Breast epithelium (tissue), 4 donors: ENCODE measurements around the gene CHRDL1. TPM values are rescaled to one million over a fixed set of nuclear protein-coding genes. Genes with fewer than 3 reads are reported as not detected.

ENCODE experiments used
- DNase-seq, 2 donors: peaks; one replicate each; pipeline ENCODE4 v3.0.0-alpha.2; 2019; ENCODE audit warnings: low spot score in 2 of 2
- H3K27ac ChIP-seq, 2 donors: fragments of 200-600 bp; sonication (generic) in 1 of 2; one replicate each; pipeline ENCODE4 v1.5.1; 2016 to 2019; ENCODE audit warnings: mild to moderate bottlenecking in 1 of 2
- H3K27me3 ChIP-seq, 2 donors: fragments of 200-600 bp; sonication (generic) in 1 of 2; one replicate each; pipeline versions ENCODE4 v1.5.1 to v1.6.0; 2017 to 2019; ENCODE audit warnings: control low read depth in 1 of 2, mild to moderate bottlenecking in 1 of 2
- H3K36me3 ChIP-seq: fragments of 200-600 bp; one replicate; pipeline ENCODE4 v1.5.1; 2019
- H3K4me1 ChIP-seq, 2 donors: fragments of 200-600 bp; sonication (generic); one replicate each; pipeline ENCODE4 v1.5.1; 2016 to 2019; ENCODE audit warnings: control low read depth in 1 of 2
- H3K4me3 ChIP-seq, 3 donors: fragments of 200-600 bp; sonication (generic); 1 replicate in 2 of 3; 2 replicates in 1 of 3; pipeline ENCODE4 v1.5.1; 2016 to 2019; ENCODE audit warnings: mild to moderate bottlenecking in 3 of 3, moderate library complexity in 2 of 3
- H3K9me3 ChIP-seq, 2 donors: fragments of 200-600 bp; sonication (generic) in 1 of 2; one replicate each; pipeline ENCODE4 v1.5.1; 2016 to 2019; ENCODE audit warnings: control low read depth in 1 of 2
- CTCF ChIP-seq, 3 donors: fragments of 450-650 bp; IDR thresholded peaks; one replicate each; pipeline ENCODE4 v1.5.1; 2016 to 2017; ENCODE audit warnings: antibody characterized with exemption in 3 of 3, mild to moderate bottlenecking in 3 of 3, moderate library complexity in 3 of 3
- POLR2A ChIP-seq: fragments of 450-650 bp; IDR thresholded peaks from one replicate; pipeline ENCODE4 v1.6.1; 2016; ENCODE audit warnings: antibody characterized with exemption, mild to moderate bottlenecking, moderate library complexity
- POLR2AphosphoS5 ChIP-seq, 3 donors: sonication (generic); formaldehyde crosslinking; IDR thresholded peaks; one replicate each; pipeline ENCODE4 v1.6.1; 2017; ENCODE audit warnings: antibody characterized with exemption in 3 of 3
- intact Hi-C: fragments of 100-400 bp; cut with DNase I; formaldehyde crosslinking; loops from one replicate; pipeline ENCODE4 v1.15.1; 2023; ENCODE audit warnings: low total_unique reads
- total RNA-seq, 3 donors: library from RNA; depleted of rRNA; stranded (reverse); fragments of >200 nt; gene quantifications; one replicate each; pipeline ENCODE4 v1.1.0, GENCODE V29; 2016

CHRDL1 gene
- total RNA-seq, 3 donors from 2014 or later, result 37.3 to 396 (median 72.1) TPM

GRCh38 chrX:110706446-110706845 lies 89.2 kb downstream of the CHRDL1 start:
- intact Hi-C loops, result no loop called here
- Histone ChIP-seq H3K9me3 (peaks cover 0 to 12% of the 10 kb centered on the region in 2 donors), H3K27ac (no peak overlapping the region), H3K4me3 (no peak overlapping the region), H3K36me3 (no peaks in the 10 kb centered on the region), H3K27me3 (peaks cover 0 to 41% of the 10 kb centered on the region in 2 donors), H3K4me1 (no peaks in the 10 kb centered on the region)
- TF ChIP-seq POLR2AphosphoS5 (IDR thresholded peaks at IDR 0.05) (no peak), POLR2A (no peak), CTCF (IDR thresholded peaks at IDR 0.05) (no peak)
- DNase-seq, result no peak

GRCh38 chrX:110703641-110704040 lies 92.0 kb downstream of the CHRDL1 start:
- Histone ChIP-seq H3K27me3 (peaks cover 0 to 33% of the 10 kb centered on the region in 2 donors), H3K4me3 (no peak overlapping the region), H3K9me3 (peaks cover 0 to 12% of the 10 kb centered on the region in 2 donors), H3K36me3 (no peaks in the 10 kb centered on the region), H3K27ac (no peak overlapping the region), H3K4me1 (no peaks in the 10 kb centered on the region)
- intact Hi-C loops, result no loop called here
- TF ChIP-seq POLR2A, result no peak
- no peak for TF ChIP-seq CTCF (IDR thresholded peaks at IDR 0.05)
- no peak for TF ChIP-seq POLR2AphosphoS5 (IDR thresholded peaks at IDR 0.05)
- no peak for DNase-seq

GRCh38 chrX:110699109-110699508 lies 96.5 kb downstream of the CHRDL1 start:
- H3K4me3 ChIP-seq, result no peak overlapping the region
- no peak for DNase-seq
- H3K36me3 ChIP-seq, result no peaks in the 10 kb centered on the region
- TF ChIP-seq POLR2A, result no peak
- no peak for TF ChIP-seq CTCF (IDR thresholded peaks at IDR 0.05)
- no peak for TF ChIP-seq POLR2AphosphoS5 (IDR thresholded peaks at IDR 0.05)
- no peaks in the 10 kb centered on the region for H3K9me3 ChIP-seq
- H3K27ac ChIP-seq, result no peak overlapping the region
- H3K27me3 ChIP-seq, result peaks cover 0 to 27% of the 10 kb centered on the region in 2 donors
- intact Hi-C loops, result no loop called here
- no peaks in the 10 kb centered on the region for H3K4me1 ChIP-seq

- H3K27me3 ChIP-seq, result peaks cover 0 to 31% of the 10 kb centered on the region in 2 donors
- DNase-seq, result no peak
- H3K9me3 ChIP-seq, result no peaks in the 10 kb centered on the region
- no peak for TF ChIP-seq CTCF (IDR thresholded peaks at IDR 0.05)
- TF ChIP-seq POLR2AphosphoS5 (IDR thresholded peaks at IDR 0.05), result no peak
- TF ChIP-seq POLR2A, result no peak
- no peak overlapping the region for H3K4me3 ChIP-seq
- H3K4me1 ChIP-seq, result no peaks in the 10 kb centered on the region
- intact Hi-C loops, result no loop called here
- no peak overlapping the region for H3K27ac ChIP-seq
- H3K36me3 ChIP-seq, result no peaks in the 10 kb centered on the region
Observed at GRCh38 chrX:110698696-110699095, 96.9 kb downstream of the CHRDL1 start.

- no peak overlapping the region for H3K4me3 ChIP-seq
- H3K27ac ChIP-seq, result no peak overlapping the region
- intact Hi-C loops, result no loop called here
Observed at GRCh38 chrX:110692866-110693265, 102.8 kb downstream of the CHRDL1 start.

More at GRCh38 chrX:110692866-110693265, 102.8 kb downstream of the CHRDL1 start:
- TF ChIP-seq CTCF (IDR thresholded peaks at IDR 0.05) (no peak), POLR2A (no peak), POLR2AphosphoS5 (IDR thresholded peaks at IDR 0.05) (no peak)
- Histone ChIP-seq H3K27me3 (peaks cover 0 to 32% of the 10 kb centered on the region in 2 donors), H3K36me3 (no peaks in the 10 kb centered on the region), H3K9me3 (no peaks in the 10 kb centered on the region), H3K4me1 (no peaks in the 10 kb centered on the region)
- DNase-seq, result no peak
